PC-9 (cell line): Measurements from ENCODE around the gene SAMD8. TPM values are rescaled to one million over a fixed set of nuclear protein-coding genes. Genes with fewer than 3 reads are reported as not detected.
"Not testable (repeated sequence)": the region's sequence is repeated elsewhere in the genome, so short reads cannot be mapped to it uniquely, and the experiment has no call there.

ENCODE experiments used
- BruUV-seq: library from RNA; stranded (reverse); fragments of 400-500 nt; replicated peaks from 2 replicates; lab custom pipeline; 2021; lab: Mats Ljungman, UMichigan
- CTCF ChIA-PET: fragments of 300-600 bp; sonication (Branson Sonifier 250); formaldehyde crosslinking; loops from one replicate; lab custom pipeline; 2022; ENCODE audit warnings: antibody characterized with exemption; lab: Charles Lee
- POLR2A ChIA-PET: fragments of 300-600 bp; sonication (Branson Sonifier 250); formaldehyde crosslinking; loops from one replicate; lab custom pipeline; 2022; ENCODE audit warnings: antibody characterized with exemption; ENCODE audit not compliant: unreplicated experiment; lab: Charles Lee
- DNase-seq, 2 experiments: peaks; one replicate each; pipeline versions ENCODE4 v3.0.0 to v3.0.0-alpha.2; 2015 to 2022; ENCODE audit warnings: mixed read lengths in 1 of 2
- H2AFZ ChIP-seq: fragments of 200-600 bp; sonication (generic); 2 replicates; pipeline ENCODE4 v1.8.1; 2017; ENCODE audit warnings: antibody characterized with exemption
- H3F3A ChIP-seq: fragments of 200-600 bp; sonication (generic); 2 replicates; pipeline ENCODE4 v1.8.1; 2017; ENCODE audit warnings: antibody characterized with exemption, mild to moderate bottlenecking, low read depth; ENCODE audit not compliant: insufficient read depth
- H3K27ac ChIP-seq: fragments of 200-600 bp; sonication (generic); 2 replicates; pipeline ENCODE4 v1.6.1; 2016; ENCODE audit warnings: mixed run types
- H3K27me3 ChIP-seq: fragments of 200-600 bp; sonication (generic); 2 replicates; pipeline ENCODE4 v1.6.1; 2016; ENCODE audit warnings: low read depth, mixed run types; ENCODE audit not compliant: insufficient read depth
- H3K36me3 ChIP-seq: fragments of 200-600 bp; sonication (generic); 2 replicates; pipeline ENCODE4 v1.6.1; 2016; ENCODE audit warnings: low read depth, mixed run types
- H3K4me1 ChIP-seq: fragments of 200-600 bp; sonication (generic); replicated peaks from 2 replicates; pipeline ENCODE4 v1.6.1; 2016; ENCODE audit warnings: mixed run types; ENCODE audit not compliant: insufficient read depth
- H3K4me2 ChIP-seq: fragments of 200-600 bp; sonication (generic); 2 replicates; pipeline ENCODE4 v1.6.1; 2017; ENCODE audit warnings: mixed run types
- H3K4me3 ChIP-seq: fragments of 200-600 bp; sonication (generic); 2 replicates; pipeline ENCODE4 v1.6.1; 2016; ENCODE audit warnings: mixed run types
- H3K79me2 ChIP-seq: fragments of 200-600 bp; sonication (generic); 2 replicates; pipeline ENCODE4 v1.6.1; 2017; ENCODE audit warnings: low read depth, mixed run types
- H3K9me2 ChIP-seq: fragments of 200-600 bp; sonication (generic); 2 replicates; pipeline ENCODE4 v1.8.1; 2017; ENCODE audit warnings: mild to moderate bottlenecking; ENCODE audit not compliant: insufficient read depth
- H3K9me3 ChIP-seq: fragments of 200-600 bp; sonication (generic); 2 replicates; pipeline ENCODE4 v1.8.1; 2016; ENCODE audit warnings: low read depth; ENCODE audit not compliant: insufficient read depth
- H4K20me1 ChIP-seq: fragments of 200-600 bp; sonication (generic); 2 replicates; pipeline ENCODE4 v1.8.1; 2017; ENCODE audit not compliant: insufficient read depth
- CTCF ChIP-seq: fragments of 200-600 bp; sonication (generic); conservative IDR thresholded peaks from 2 replicates; pipeline ENCODE4 v1.6.1; 2017; ENCODE audit warnings: mixed run types, antibody characterized with exemption, mild to moderate bottlenecking, moderate library complexity
- EZH2 ChIP-seq: fragments of 200-600 bp; sonication (generic); IDR thresholded peaks from 2 replicates; pipeline ENCODE4 v1.8.0; 2017; ENCODE audit warnings: antibody characterized with exemption, low read depth
- intact Hi-C: fragments of 100-400 bp; cut with micrococcal nuclease; formaldehyde crosslinking; loops from one replicate; pipeline ENCODE4 v1.10.0; 2022; ENCODE audit not compliant: unreplicated experiment
- total RNA-seq: library from RNA; stranded (reverse); gene quantifications from 2 replicates; pipeline ENCODE4 v1.2.3, GENCODE V29; 2021

The SAMD8 gene
- total RNA-seq, 1 experiment from 2014 or later, result 31.1 TPM

- no peak overlapping the region for H3K4me3 ChIP-seq
- no peaks in the 10 kb centered on the region for H3K27me3 ChIP-seq
- H3K9me3 ChIP-seq, result no peaks in the 10 kb centered on the region
- no peak for TF ChIP-seq EZH2
- TF ChIP-seq CTCF, result no peak
- no peak overlapping the region for H3K27ac ChIP-seq
- CTCF ChIA-PET, result no interaction called here
- BruUV-seq, result no TSS peak
- intact Hi-C loops, result no loop called here
- no peak for DNase-seq
- peaks cover 91% of the 10 kb centered on the region for H3K79me2 ChIP-seq
- H3K9me2 ChIP-seq, result no peaks in the 10 kb centered on the region
- POLR2A ChIA-PET, result no interaction called here
- peaks cover 16% of the 10 kb centered on the region for H3K4me1 ChIP-seq
- no peak overlapping the region for H3K4me2 ChIP-seq
- H2AFZ ChIP-seq, result no peak overlapping the region
- H3F3A ChIP-seq, result peaks cover 10% of the 10 kb centered on the region
- peaks cover 28% of the 10 kb centered on the region; the same call in 1 of the 2 replicates for H4K20me1 ChIP-seq
- H3K36me3 ChIP-seq, result 0 out of 2 replicates have a peak, but pooled peaks cover 3% of the 10 kb centered on the region
Measured at GRCh38 chr10:75117995-75118394, 6.5 kb downstream of the SAMD8 start.

- CTCF ChIA-PET, H2AFZ ChIP-seq, POLR2A ChIA-PET, H3K4me2 ChIP-seq, H3K9me2 ChIP-seq, DNase-seq, BruUV-seq, intact Hi-C loops, H3K27me3 ChIP-seq, H3F3A ChIP-seq, H3K9me3 ChIP-seq, H3K4me1 ChIP-seq, H3K27ac ChIP-seq, H3K4me3 ChIP-seq, H3K36me3 ChIP-seq: not testable (repeated sequence)
- Histone ChIP-seq H3K79me2 (peaks cover 82% of the 10 kb centered on the region), H4K20me1 (peaks cover 20% of the 10 kb centered on the region; the same call in 1 of the 2 replicates)
Measured at GRCh38 chr10:75119444-75120066, 8.1 kb downstream of the SAMD8 start.

GRCh38 chr10:75121322-75121721, 9.9 kb downstream of the SAMD8 start:
- no peak overlapping the region for H3K4me3 ChIP-seq

More at GRCh38 chr10:75121322-75121721, 9.9 kb downstream of the SAMD8 start:
- POLR2A ChIA-PET, result interaction anchor here (0.5 kb wide), 1 partner anchor 387 kb away, joined by 3 read pairs; no protein-coding TSS in a partner anchor
- peaks cover 65% of the 10 kb centered on the region for H3K79me2 ChIP-seq
- DNase-seq, result no peak
- intact Hi-C loops, result no loop called here
- no peak overlapping the region for H2AFZ ChIP-seq
- peaks cover 20% of the 10 kb centered on the region; the same call in 1 of the 2 replicates for H4K20me1 ChIP-seq
- peaks cover 3% of the 10 kb centered on the region; the same call in 1 of the 2 replicates for H3F3A ChIP-seq
- CTCF ChIA-PET, result interaction anchor here (0.9 kb wide), 1 partner anchor 17 kb away, joined by 4 read pairs; no protein-coding TSS in a partner anchor
- H3K9me3 ChIP-seq, result no peaks in the 10 kb centered on the region
- H3K27ac ChIP-seq, result no peak overlapping the region
- BruUV-seq, result no TSS peak
- H3K9me2 ChIP-seq, result no peaks in the 10 kb centered on the region
- TF ChIP-seq EZH2, result no peak
- no peak for TF ChIP-seq CTCF
- H3K4me1 ChIP-seq, result no peaks in the 10 kb centered on the region
- peaks cover 3% of the 10 kb centered on the region; the same call in 1 of the 2 replicates for H3K36me3 ChIP-seq
- H3K4me2 ChIP-seq, result no peak overlapping the region
- no peaks in the 10 kb centered on the region for H3K27me3 ChIP-seq
